ENCODE results near the gene TMEM82. TPM values are rescaled to one million over a fixed set of nuclear protein-coding genes. Genes with fewer than 3 reads are reported as not detected.
A peak's percentile ranks its signal among the peaks of the same experiment; 100 is the strongest.

TMEM82 gene
- total RNA-seq, 1 donor from 2014 or later: not detected

DNA sequence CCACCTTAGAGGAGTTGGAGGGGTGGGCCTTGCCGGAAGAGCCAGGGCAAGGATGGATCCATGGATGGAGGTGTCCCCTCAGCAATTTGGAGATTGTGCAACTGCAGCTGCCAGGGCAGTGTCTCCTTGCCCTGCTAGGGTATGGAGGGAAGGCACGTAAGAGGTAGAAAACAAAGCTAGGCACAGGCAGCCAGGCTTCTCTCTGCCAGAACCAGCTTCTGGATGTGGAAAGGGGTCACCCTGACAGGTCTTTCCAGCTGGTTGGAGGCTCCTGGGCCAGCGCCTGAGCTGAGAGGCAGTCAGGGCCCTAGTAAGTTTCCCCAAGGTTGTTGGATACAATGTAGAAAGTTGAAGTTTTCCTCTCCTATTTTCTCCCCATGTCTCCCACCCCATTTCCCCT is 21.4 kb upstream of the TMEM82 start:
- DNase-seq (ENCODE audit: low read depth): no peak

DNA sequence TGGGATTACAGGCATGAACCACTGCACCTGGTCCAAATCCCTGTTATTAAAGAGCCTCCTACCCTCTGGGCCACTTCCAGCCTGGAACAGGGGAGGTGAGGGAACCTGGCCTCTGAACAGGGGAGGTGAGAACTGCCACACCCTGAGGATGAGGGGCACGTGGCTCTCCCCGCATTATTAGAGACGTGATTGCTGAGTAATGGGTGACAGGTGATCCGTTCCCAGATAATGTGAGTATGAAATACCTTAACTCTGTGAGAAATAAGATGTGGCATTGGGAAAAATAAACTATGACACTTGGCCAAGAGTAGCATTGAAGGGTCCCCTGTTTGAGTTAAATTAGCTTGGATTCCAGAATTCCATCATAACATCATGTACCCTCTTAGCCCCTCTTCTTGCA is 19.9 kb upstream of the TMEM82 start:
- no peak for DNase-seq (ENCODE audit: low read depth)

DNA sequence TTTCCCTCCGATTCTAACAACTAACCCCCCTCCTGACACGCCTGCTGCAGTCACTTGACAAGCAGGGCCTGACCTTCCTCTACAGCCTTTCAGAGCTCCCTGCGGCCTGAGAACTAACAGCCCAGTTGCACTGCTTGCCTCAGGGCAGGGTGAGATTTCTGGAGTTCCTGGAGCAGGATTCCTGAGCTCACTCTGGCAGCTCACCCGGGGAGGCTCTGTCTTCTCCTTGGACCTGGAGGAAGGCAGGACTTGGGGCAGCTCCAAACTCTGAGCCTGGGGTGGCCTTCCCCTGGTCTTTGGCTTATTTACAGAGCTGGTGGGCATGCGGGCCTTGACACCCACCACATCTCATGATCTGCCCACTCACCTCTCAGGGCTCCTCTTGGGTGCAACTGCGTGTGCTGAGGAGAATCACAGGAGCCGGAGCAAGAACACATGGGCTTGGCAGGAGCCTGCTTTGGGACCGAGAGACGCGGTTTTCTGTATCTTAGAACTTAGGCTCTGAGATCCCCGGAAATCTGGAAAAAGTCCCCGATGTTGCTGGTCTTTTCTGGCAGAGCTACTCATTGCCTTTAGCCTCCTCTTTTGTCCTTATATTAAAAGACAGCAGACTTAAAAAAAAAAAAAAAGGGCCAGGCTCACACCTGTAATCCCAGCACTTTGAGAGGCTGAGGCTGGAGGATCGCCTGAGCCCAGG is 19.3 kb upstream of the TMEM82 start:
- peak; percentile 15 for DNase-seq (ENCODE audit: low read depth)

DNA sequence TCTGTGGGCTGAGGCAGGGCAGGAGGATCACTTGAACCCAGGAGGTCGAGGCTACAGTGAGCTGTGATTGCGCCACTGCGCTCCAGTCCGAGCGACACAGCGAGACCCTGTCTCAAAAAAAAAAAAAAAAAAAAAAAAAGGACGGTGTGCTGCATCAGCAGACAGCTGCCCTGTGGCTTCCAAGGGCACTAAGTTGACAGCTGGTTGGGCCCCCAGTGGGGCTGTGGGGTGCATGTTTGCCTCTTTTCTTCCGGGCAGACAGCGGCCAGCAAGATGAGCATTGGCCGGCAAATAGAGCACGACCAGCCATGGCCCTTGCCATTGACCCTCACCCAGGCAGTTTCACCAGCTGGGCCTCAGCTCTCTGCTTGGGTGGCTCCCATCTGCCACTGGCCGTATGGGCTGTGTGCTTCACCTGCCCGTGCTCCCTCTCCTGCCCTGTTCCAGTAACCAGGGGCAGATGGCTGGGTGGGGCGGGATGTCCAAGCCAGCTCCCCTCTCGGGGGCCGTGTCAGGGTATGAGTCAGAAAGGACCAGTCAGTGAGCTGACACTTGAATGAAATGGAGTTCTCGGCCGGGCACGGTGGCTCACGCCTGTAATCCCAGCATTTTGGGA is 18.6 kb upstream of the TMEM82 start:
- no peak for DNase-seq (ENCODE audit: low read depth)

GRCh38 chr1:15724949-15725880 is 17.1 kb upstream of the TMEM82 start:
- DNase-seq (ENCODE audit: low read depth): no peak

DNA sequence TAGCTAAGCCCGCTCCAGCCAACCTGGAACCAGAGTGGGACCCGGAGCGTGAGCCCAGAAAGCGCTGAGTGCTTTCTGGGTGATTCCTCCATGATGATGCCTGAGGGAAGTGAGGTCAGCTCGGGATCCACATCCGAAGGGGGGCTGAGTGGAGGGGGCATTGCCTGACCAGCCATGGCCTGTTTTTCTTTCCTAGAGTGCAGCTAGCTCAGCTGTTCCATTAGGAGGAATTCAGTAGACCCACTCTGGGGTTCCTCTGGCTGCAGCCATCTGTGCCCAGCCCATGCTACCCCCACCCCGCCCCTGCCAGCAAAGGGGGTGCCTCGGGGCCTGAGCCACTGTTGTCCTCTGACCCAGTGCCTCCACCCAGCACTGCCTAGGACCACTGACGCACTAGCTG is 15.8 kb upstream of the TMEM82 start:
- no peak for DNase-seq (ENCODE audit: low read depth)

DNA sequence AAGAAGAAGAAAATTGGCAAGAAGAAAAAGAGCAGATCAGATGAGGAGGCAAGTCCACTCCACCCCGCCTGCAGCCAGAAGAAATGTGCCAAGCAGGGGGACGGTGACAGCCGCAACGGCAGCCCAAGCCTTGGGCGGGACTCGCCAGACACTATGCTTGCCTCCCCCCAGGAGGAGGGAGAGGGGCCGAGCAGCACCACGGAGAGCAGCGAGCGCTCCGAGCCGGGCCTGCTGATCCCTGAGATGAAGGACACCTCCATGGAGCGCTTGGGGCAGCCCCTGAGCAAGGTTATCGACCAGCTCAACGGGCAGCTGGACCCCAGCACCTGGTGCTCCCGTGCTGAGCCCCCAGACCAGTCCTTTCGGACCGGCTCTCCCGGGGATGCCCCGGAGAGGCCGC is 15.3 kb upstream of the TMEM82 start:
- no peak for DNase-seq (ENCODE audit: low read depth)

DNA sequence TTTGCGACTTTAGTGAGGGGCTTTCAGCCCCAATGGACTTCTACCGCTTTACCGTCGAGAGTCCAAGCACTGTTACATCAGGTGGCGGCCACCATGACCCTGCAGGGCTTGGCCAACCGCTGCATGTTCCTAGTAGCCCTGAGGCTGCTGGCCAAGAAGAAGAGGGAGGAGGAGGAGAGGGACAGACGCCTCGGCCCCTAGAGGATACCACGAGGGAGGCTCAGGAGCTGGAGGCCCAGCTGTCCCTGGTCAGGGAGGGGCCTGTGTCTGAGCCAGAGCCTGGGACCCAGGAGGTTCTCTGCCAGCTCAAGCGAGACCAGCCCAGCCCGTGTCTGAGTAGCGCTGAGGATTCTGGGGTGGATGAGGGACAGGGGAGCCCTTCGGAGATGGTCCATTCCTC is 14.9 kb upstream of the TMEM82 start:
- no peak for DNase-seq (ENCODE audit: low read depth)

DNA sequence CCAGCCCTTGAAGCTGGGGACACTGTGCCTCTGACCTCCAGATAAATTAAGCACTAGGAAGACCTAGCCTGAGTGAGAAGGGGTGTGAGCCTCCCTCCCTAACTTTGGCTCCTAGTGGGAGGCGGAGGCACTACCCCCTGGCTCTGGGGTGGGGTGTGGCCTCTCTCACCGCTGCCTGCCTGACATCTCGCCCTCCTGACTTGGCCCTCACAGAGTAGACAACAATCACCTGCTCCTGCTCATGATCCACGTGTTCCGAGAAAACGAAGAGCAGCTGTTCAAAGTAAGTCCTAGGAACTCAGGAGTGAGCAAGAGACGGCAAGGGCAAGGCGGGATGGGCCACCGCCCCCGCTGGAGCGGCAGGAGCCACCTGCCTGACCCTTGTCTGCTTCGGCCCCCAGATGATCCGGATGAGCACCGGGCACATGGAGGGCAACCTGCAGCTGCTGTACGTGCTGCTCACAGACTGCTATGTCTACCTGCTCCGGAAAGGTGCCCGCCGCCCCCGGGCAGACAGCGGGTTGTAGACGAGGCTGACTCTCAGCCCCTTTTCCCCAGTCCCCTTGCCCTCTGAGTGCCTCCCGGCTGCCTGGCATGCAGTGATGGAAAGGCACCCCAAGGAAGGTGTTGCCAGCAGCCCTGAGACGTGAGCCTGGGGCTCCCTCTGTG is 14.3 kb upstream of the TMEM82 start:
- no peak for DNase-seq (ENCODE audit: low read depth)

DNA sequence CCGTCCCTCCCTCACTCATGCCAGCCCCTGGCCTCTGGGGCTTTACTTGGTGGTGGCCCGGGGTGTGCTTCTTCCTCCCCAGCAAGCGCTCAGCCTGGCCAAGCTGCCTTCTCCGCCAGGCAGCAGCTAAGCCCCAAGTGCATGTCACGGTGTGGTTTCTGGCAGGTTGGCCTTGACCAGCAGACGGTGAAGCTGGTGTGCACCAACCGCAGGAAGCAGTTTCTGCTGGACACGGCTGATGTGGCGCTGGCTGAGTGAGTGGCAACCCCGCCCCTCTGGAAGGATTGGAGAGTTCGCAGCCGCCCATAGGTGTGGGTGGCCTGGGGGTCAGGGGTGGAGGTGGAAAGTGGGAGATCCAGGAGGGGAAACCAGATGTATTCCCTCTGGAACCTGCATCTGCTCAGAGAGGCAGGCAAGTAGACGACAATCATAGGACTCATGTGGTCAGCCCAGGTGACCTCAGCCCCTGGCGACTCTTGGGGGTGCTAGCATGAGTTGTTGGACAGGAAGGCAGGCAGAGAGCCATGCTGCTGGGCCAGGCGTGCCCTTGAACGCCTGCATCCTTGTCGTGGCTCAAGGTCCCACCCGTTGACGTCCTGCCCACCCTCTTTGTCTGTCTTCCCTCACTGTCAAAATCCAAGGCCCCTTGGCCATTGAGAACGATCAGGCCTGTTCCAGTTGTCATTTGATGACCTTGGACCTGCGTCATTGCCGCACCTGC is 13.2 kb upstream of the TMEM82 start:
- DNase-seq (ENCODE audit: low read depth): no peak

GRCh38 chr1:15730423-15730822 is 11.9 kb upstream of the TMEM82 start:
- DNase-seq (ENCODE audit: low read depth): no peak

GRCh38 chr1:15730936-15731335 is 11.4 kb upstream of the TMEM82 start:
- no peak for DNase-seq (ENCODE audit: low read depth)

DNA sequence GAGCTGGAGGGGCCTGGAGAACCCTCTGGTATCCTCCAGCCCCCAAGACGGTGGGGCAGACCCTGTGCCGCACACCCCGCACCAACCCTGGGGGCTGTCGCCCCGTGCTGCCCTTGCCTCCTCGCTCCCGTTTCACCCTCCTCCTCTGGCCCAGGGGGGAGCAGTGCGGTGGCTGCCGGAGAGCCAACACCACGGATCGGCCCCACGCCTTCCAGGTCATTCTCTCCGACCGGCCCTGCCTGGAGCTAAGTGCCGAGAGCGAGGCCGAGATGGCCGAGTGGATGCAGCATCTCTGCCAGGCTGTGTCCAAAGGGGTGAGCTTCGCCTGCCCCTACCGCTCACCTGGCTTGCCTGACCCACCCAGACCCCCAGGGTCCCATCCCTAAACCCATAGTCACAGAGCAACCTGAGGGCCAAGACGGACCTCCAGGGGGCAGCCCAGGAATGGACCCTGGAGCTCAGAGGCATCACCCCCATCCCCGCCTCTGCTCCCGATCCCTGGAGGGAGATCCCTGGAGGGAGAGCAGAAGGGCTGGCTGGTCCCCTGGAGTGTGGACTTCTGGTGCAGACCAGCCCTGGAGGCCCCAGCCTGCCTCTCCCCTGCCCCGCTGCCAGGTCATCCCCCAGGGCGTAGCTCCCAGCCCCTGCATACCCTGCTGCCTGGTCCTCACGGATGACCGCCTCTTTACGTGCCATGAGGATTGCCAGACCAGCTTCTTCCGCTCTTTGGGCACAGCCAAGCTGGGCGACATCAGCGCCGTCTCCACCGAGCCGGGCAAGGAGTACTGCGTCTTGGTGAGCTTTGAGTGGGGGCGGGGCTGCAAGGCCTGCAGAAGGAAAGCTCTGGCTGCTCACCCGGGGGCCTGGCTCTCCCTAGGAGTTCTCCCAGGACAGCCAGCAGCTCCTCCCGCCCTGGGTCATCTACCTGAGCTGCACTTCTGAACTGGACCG is 10.3 kb upstream of the TMEM82 start:
- no peak for DNase-seq (ENCODE audit: low read depth)

DNA sequence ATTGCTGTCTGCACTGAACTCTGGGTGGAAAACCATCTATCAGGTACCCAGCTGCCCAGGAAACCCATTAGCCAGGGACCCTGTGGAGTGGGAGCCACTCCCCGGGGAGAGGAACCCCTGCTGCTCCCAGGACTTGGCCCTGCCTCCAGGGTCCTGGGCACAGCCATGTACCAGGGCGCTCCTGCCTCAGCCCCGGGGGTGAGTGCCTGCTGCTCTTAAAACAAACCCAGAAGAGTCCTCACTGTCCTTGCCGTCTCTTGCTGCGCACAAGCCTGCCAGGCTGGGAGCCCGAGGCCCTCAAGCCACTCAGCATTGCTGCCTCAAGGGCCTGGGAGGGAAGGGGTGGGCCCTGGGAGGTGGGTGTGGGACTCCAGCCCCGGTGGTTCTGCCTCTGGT is 9.6 kb upstream of the TMEM82 start:
- no peak for DNase-seq (ENCODE audit: low read depth)

GRCh38 chr1:15733218-15733725 is 9.0 kb upstream of the TMEM82 start:
- DNase-seq (ENCODE audit: low read depth): no peak

- no peak for DNase-seq (ENCODE audit: low read depth)
Measured at GRCh38 chr1:15733726-15734226, 8.5 kb upstream of the TMEM82 start.

GRCh38 chr1:15734296-15734695 is 8.0 kb upstream of the TMEM82 start:
- DNase-seq (ENCODE audit: low read depth): no peak

- DNase-seq (ENCODE audit: low read depth): no peak
Measured at GRCh38 chr1:15734901-15735300, 7.4 kb upstream of the TMEM82 start.

GRCh38 chr1:15735304-15736037 is 6.8 kb upstream of the TMEM82 start:
- no peak for DNase-seq (ENCODE audit: low read depth)

Measured in renal cortical epithelial cell (primary cell).